HepG2 (cell line): Measurements from ENCODE around the gene RCOR1. TPM values are rescaled to one million over a fixed set of nuclear protein-coding genes. Genes with fewer than 3 reads are reported as not detected.

Experiments
- CHD4 ChIP-seq: fragments of 200-600 bp; sonication (generic); IDR thresholded peaks from 2 replicates; pipeline ENCODE4 v1.7.0; 2017; ENCODE audit warnings: mild to moderate bottlenecking, low read length, borderline replicate concordance
- EED ChIP-seq: sonication (generic); formaldehyde crosslinking; IDR thresholded peaks from 2 replicates; pipeline ENCODE4 v1.5.0; 2020; ENCODE audit warnings: mild to moderate bottlenecking, missing genetic modification reagents
- MIER3 ChIP-seq: IDR thresholded peaks from 2 replicates; pipeline ENCODE4 v1.6.1; 2016; ENCODE audit warnings: missing compliant biosample characterization, borderline replicate concordance
- NKX3-1 ChIP-seq: sonication (generic); formaldehyde crosslinking; IDR thresholded peaks from 2 replicates; pipeline ENCODE4 v1.5.0; 2020; ENCODE audit warnings: missing genetic modification reagents
- RBM39 ChIP-seq: fragments of 200-400 bp; formaldehyde crosslinking; IDR thresholded peaks from one replicate; pipeline ENCODE4 v1.6.1; 2018; ENCODE audit warnings: antibody characterized with exemption, mild to moderate bottlenecking, low read depth, low read length; ENCODE audit not compliant: poor library complexity, severe bottlenecking
- RFX3 ChIP-seq: IDR thresholded peaks from 2 replicates; pipeline ENCODE4 v1.6.1; 2016; ENCODE audit warnings: missing biosample characterization, missing genetic modification reagents
- STAG1 ChIP-seq: sonication (generic); formaldehyde crosslinking; IDR thresholded peaks from 2 replicates; pipeline ENCODE4 v1.4.0; 2020; ENCODE audit warnings: missing genetic modification reagents
- ZNF235 ChIP-seq: sonication (generic); formaldehyde crosslinking; IDR thresholded peaks from 2 replicates; pipeline ENCODE4 v1.8.1; 2023; ENCODE audit warnings: mild to moderate bottlenecking, missing genetic modification reagents, borderline replicate concordance
- ZNF253 ChIP-seq: sonication (generic); formaldehyde crosslinking; IDR thresholded peaks from 2 replicates; pipeline ENCODE4 v1.8.0; 2022; ENCODE audit warnings: mild to moderate bottlenecking, missing genetic modification reagents, borderline replicate concordance
- ZNF431 ChIP-seq: sonication (generic); formaldehyde crosslinking; IDR thresholded peaks from 2 replicates; pipeline ENCODE4 v1.9.0; 2022; ENCODE audit warnings: missing genetic modification reagents, low read depth, mild to moderate bottlenecking, borderline replicate concordance
- ZNF660 ChIP-seq: sonication (generic); formaldehyde crosslinking; IDR thresholded peaks from 2 replicates; pipeline ENCODE4 v1.5.1; 2020; ENCODE audit warnings: mild to moderate bottlenecking, low read depth, missing genetic modification reagents, borderline replicate concordance
- ZNF790 ChIP-seq: sonication (generic); formaldehyde crosslinking; IDR thresholded peaks from 2 replicates; pipeline ENCODE4 v1.8.0; 2022; ENCODE audit warnings: missing genetic modification reagents, mild to moderate bottlenecking, borderline replicate concordance
- polyA plus RNA-seq, 8 experiments: library from polyadenylated mRNA; depleted of rRNA in 3 of 8; stranded (reverse) in 7 of 8; unstranded in 1 of 8; fragments of >200 nt; fragmentation: Illumina TruSeq in 4 of 8; extraction: Trizol in 4 of 8; gene quantifications; 2 replicates each; pipeline versions ENCODE4 v1.2.1 to v1.2.3, GENCODE V29; 2011 to 2016; ENCODE audit warnings: low read depth in 4 of 8, missing spikeins in 1 of 8, mixed read lengths in 1 of 8; ENCODE audit not compliant: insufficient read depth in 1 of 8
- total RNA-seq, 5 experiments: library from RNA; depleted of rRNA; stranded (reverse); fragments of >200 nt; fragmentation: Illumina TruSeq; extraction: Trizol; gene quantifications; 2 replicates each; pipeline ENCODE4 v1.2.3, GENCODE V29; 2016; ENCODE audit warnings: low read depth in 1 of 5
- TF ChIP-seq, protein P1 (sequence below): sonication (generic); formaldehyde crosslinking; IDR thresholded peaks from 2 replicates; pipeline ENCODE4 v1.4.0; 2020; ENCODE audit warnings: missing genetic modification reagents
- TF ChIP-seq, protein P2 (sequence below): sonication (generic); formaldehyde crosslinking; IDR thresholded peaks from 2 replicates; pipeline ENCODE4 v1.9.0; 2021; ENCODE audit warnings: missing genetic modification reagents, borderline replicate concordance
- TF ChIP-seq, protein P3 (sequence below): sonication (generic); formaldehyde crosslinking; conservative IDR thresholded peaks from 2 replicates; pipeline ENCODE4 v1.4.0; 2020; ENCODE audit warnings: missing genetic modification reagents
- TF ChIP-seq, protein P4 (sequence below): sonication (generic); formaldehyde crosslinking; conservative IDR thresholded peaks from 2 replicates; pipeline ENCODE4 v1.4.0; 2020; ENCODE audit warnings: missing genetic modification reagents
- TF ChIP-seq, protein P5 (sequence below): sonication (generic); formaldehyde crosslinking; IDR thresholded peaks from 2 replicates; pipeline ENCODE4 v1.5.1; 2020; ENCODE audit warnings: mild to moderate bottlenecking, missing genetic modification reagents

The RCOR1 gene
- total and polyA plus RNA-seq, 2 of the 13 experiments (the other 11 are each of a cell fraction or from before 2014, with no cell fraction given) = 10.2 to 11.1 TPM

DNA sequence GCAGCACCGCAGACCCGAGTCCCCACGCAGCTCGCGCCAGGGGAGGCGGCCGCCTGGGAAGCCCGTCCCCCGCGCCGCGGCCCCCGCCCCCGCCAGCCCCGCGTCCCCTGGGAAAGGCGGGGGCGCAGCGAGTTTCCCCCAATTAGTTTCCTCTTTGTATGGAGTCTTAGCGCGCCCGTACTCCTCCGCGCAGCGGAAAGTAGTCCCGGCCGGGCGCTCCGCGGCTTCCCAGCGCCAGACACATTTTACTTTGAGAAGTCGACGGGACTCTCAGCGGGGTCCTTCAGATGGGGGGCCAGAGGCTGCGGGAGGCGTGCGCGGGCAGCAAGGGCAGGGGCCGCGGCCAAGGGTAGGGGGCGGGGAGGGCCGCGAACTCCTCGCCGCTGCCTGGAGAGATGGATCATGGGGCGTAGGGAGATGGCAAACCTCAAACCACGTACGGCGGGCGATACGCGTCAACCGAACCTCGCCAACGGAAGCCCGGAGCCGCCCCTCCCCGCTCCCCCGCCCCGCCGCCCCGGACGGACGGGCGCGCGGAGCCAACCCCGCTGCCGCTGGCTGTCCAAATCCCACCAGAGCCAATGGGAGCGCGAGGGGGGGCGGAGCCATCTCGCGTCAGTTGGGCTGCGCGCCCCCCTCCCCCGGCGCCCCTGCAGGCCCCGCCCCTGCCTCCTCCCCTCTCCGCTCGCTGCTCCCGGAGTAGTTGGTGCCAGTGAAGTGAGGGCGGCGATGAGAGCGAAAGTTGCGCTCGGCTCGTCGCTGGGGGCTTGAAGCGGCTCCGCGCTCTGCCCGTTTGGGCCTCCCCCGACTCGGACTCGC lies at the start of gene RCOR1 (continued):
- TF ChIP-seq, protein P1, sequence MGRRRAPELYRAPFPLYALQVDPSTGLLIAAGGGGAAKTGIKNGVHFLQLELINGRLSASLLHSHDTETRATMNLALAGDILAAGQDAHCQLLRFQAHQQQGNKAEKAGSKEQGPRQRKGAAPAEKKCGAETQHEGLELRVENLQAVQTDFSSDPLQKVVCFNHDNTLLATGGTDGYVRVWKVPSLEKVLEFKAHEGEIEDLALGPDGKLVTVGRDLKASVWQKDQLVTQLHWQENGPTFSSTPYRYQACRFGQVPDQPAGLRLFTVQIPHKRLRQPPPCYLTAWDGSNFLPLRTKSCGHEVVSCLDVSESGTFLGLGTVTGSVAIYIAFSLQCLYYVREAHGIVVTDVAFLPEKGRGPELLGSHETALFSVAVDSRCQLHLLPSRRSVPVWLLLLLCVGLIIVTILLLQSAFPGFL (CRISPR knock-in tag) = no peak
- TF ChIP-seq EED (CRISPR knock-in tag) = 0 out of 2 replicates have a peak, but pooled peaks have one; percentile 29
- TF ChIP-seq ZNF253 (CRISPR knock-in tag) = no peak
- TF ChIP-seq, protein P2, sequence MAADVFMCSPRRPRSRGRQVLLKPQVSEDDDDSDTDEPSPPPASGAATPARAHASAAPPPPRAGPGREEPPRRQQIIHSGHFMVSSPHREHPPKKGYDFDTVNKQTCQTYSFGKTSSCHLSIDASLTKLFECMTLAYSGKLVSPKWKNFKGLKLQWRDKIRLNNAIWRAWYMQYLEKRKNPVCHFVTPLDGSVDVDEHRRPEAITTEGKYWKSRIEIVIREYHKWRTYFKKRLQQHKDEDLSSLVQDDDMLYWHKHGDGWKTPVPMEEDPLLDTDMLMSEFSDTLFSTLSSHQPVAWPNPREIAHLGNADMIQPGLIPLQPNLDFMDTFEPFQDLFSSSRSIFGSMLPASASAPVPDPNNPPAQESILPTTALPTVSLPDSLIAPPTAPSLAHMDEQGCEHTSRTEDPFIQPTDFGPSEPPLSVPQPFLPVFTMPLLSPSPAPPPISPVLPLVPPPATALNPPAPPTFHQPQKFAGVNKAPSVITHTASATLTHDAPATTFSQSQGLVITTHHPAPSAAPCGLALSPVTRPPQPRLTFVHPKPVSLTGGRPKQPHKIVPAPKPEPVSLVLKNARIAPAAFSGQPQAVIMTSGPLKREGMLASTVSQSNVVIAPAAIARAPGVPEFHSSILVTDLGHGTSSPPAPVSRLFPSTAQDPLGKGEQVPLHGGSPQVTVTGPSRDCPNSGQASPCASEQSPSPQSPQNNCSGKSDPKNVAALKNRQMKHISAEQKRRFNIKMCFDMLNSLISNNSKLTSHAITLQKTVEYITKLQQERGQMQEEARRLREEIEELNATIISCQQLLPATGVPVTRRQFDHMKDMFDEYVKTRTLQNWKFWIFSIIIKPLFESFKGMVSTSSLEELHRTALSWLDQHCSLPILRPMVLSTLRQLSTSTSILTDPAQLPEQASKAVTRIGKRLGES (CRISPR knock-in tag) = no peak
- TF ChIP-seq RBM39 = no peak
- no peak for TF ChIP-seq ZNF235
- TF ChIP-seq, protein P3, sequence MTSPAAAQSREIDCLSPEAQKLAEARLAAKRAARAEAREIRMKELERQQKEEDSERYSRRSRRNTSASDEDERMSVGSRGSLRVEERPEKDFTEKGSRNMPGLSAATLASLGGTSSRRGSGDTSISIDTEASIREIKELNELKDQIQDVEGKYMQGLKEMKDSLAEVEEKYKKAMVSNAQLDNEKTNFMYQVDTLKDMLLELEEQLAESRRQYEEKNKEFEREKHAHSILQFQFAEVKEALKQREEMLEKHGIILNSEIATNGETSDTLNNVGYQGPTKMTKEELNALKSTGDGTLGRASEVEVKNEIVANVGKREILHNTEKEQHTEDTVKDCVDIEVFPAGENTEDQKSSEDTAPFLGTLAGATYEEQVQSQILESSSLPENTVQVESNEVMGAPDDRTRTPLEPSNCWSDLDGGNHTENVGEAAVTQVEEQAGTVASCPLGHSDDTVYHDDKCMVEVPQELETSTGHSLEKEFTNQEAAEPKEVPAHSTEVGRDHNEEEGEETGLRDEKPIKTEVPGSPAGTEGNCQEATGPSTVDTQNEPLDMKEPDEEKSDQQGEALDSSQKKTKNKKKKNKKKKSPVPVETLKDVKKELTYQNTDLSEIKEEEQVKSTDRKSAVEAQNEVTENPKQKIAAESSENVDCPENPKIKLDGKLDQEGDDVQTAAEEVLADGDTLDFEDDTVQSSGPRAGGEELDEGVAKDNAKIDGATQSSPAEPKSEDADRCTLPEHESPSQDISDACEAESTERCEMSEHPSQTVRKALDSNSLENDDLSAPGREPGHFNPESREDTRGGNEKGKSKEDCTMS = no peak
- TF ChIP-seq ZNF431 = no peak
- no peak; the same call in 1 of the 2 replicates for TF ChIP-seq CHD4
- TF ChIP-seq ZNF660 (CRISPR knock-in tag) = no peak
- TF ChIP-seq NKX3-1 = 0 out of 2 replicates have a peak, but pooled peaks have one; percentile 30
- no peak; the same call in 1 of the 2 replicates for TF ChIP-seq MIER3 (CRISPR knock-in tag)
- TF ChIP-seq, protein P4, sequence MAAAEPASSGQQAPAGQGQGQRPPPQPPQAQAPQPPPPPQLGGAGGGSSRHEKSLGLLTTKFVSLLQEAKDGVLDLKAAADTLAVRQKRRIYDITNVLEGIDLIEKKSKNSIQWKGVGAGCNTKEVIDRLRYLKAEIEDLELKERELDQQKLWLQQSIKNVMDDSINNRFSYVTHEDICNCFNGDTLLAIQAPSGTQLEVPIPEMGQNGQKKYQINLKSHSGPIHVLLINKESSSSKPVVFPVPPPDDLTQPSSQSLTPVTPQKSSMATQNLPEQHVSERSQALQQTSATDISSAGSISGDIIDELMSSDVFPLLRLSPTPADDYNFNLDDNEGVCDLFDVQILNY = no peak
- TF ChIP-seq STAG1 (CRISPR knock-in tag) = peak; percentile 3; the same call in 1 of the 2 replicates
- TF ChIP-seq, protein P5, sequence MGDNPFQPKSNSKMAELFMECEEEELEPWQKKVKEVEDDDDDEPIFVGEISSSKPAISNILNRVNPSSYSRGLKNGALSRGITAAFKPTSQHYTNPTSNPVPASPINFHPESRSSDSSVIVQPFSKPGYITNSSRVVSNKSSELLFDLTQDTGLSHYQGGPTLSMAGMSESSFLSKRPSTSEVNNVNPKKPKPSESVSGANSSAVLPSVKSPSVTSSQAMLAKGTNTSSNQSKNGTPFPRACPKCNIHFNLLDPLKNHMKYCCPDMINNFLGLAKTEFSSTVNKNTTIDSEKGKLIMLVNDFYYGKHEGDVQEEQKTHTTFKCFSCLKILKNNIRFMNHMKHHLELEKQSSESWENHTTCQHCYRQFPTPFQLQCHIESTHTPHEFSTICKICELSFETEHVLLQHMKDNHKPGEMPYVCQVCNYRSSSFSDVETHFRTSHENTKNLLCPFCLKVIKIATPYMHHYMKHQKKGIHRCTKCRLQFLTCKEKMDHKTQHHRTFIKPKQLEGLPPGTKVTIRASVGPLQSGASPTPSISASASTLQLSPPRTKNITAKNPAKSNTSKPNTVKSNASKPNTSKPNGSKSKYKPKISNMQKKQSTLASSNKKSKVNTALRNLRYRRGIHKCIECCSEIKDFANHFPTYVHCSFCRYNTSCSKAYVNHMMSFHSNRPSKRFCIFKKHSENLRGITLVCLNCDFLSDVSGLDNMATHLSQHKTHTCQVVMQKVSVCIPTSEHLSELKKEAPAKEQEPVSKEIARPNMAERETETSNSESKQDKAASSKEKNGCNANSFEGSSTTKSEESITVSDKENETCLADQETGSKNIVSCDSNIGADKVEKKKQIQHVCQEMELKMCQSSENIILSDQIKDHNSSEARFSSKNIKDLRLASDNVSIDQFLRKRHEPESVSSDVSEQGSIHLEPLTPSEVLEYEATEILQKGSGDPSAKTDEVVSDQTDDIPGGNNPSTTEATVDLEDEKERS (CRISPR knock-in tag) = no peak
- TF ChIP-seq ZNF790 = no peak
- no peak for TF ChIP-seq RFX3
